Measurements from ENCODE around the gene PIK3R2.

DNA sequence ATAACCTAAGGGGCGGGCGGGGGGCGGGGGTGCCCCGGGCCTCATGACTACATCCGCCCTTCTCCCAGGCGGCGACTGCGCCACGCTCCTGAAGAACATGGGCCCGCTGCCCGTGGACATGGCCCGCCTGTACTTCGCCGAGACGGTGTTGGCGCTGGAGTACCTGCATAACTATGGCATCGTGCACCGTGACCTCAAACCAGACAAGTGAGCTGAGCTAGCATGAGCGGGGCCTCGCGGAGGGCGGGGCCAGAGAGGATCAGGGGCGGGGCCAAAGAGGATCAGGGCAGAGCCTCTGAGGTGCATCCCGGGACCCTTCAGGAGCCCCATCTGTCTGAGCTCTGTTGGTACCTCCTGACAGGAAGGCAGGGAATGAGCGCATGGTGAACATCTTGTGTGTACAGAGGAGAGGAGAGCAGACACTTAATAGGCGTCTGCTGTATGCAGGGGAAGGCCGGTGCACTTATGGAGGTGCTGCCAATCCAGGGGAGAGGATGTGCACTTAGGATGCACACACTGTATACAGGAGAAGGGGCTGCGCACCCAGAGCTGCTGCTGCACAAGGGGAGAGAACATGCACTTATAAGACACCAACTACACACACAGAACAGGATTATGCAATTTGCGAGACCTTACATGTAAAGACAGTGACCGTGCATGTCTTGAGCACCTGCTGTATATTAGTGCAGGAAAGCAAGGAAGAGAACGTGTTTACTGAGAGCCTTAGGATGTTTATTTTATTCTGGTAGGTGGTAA, 20.9 kb upstream of the PIK3R2 start:
- TF ChIP-seq, protein P1, sequence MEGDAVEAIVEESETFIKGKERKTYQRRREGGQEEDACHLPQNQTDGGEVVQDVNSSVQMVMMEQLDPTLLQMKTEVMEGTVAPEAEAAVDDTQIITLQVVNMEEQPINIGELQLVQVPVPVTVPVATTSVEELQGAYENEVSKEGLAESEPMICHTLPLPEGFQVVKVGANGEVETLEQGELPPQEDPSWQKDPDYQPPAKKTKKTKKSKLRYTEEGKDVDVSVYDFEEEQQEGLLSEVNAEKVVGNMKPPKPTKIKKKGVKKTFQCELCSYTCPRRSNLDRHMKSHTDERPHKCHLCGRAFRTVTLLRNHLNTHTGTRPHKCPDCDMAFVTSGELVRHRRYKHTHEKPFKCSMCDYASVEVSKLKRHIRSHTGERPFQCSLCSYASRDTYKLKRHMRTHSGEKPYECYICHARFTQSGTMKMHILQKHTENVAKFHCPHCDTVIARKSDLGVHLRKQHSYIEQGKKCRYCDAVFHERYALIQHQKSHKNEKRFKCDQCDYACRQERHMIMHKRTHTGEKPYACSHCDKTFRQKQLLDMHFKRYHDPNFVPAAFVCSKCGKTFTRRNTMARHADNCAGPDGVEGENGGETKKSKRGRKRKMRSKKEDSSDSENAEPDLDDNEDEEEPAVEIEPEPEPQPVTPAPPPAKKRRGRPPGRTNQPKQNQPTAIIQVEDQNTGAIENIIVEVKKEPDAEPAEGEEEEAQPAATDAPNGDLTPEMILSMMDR (IDR thresholded peaks at IDR 0.05): no peak
- no peak for TF ChIP-seq POLR2A (IDR thresholded peaks at IDR 0.05)

All from Peyer's patch (tissue), 4 donors.